Measurements from ENCODE around the gene CASZ1.

DNA sequence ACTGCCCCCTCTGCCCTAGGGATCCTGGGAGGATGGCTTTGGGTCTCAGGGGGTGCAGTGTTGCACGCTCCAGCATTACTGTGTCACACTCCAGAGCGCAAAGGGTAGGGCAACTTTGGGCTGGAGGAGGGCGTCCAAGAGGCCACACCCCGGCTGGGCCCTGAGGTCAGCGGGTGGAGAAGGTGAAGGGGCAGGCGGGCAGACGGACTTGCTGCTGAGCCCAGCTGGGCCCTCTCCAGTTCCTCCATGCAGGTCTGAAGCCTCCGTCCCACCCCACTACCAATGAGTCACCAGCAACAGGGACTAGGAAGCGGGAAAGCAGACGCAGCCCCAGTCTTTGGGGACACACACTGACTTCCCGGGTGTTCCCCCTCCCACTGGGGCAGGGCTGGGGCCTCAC, 116.0 kb downstream of the CASZ1 start:
- no peak for TF ChIP-seq POLR2A (IDR thresholded peaks at IDR 0.05)
- TF ChIP-seq, protein P1, sequence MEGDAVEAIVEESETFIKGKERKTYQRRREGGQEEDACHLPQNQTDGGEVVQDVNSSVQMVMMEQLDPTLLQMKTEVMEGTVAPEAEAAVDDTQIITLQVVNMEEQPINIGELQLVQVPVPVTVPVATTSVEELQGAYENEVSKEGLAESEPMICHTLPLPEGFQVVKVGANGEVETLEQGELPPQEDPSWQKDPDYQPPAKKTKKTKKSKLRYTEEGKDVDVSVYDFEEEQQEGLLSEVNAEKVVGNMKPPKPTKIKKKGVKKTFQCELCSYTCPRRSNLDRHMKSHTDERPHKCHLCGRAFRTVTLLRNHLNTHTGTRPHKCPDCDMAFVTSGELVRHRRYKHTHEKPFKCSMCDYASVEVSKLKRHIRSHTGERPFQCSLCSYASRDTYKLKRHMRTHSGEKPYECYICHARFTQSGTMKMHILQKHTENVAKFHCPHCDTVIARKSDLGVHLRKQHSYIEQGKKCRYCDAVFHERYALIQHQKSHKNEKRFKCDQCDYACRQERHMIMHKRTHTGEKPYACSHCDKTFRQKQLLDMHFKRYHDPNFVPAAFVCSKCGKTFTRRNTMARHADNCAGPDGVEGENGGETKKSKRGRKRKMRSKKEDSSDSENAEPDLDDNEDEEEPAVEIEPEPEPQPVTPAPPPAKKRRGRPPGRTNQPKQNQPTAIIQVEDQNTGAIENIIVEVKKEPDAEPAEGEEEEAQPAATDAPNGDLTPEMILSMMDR (IDR thresholded peaks at IDR 0.05) = no peak

All from lower leg skin (tissue), 3 donors.